A549 (cell line): ENCODE results near the gene LRRC4C. TPM values are rescaled to one million over a fixed set of nuclear protein-coding genes. Genes with fewer than 3 reads are reported as not detected.
"Not testable (repeated sequence)": the region's sequence is repeated elsewhere in the genome, so short reads cannot be mapped to it uniquely, and the experiment has no call there.

Source experiments
- ATAC-seq, 2 experiments: fragments of 200-7000 bp in 1 of 2; fragments of >200 bp in 1 of 2; cut with Nextera tagmentation in 1 of 2; cut with Tn5 transposase in 1 of 2; 3 replicates each; pipeline versions ENCODE4 v1.8.0 to v1.9.1; 2018 to 2020; ENCODE audit warnings: mild to moderate bottlenecking in 1 of 2, moderate library complexity in 1 of 2
- CTCF ChIA-PET: fragments of 300-600 bp; sonication (Branson Sonifier 250); formaldehyde crosslinking; extraction: SDS; loops from one replicate; lab custom pipeline; 2021; ENCODE audit warnings: antibody characterized with exemption, inconsistent platforms; lab: Yijun Ruan, JAX
- POLR2A ChIA-PET: fragments of 350-600 bp; formaldehyde crosslinking; extraction: SDS; loops from one replicate; lab custom pipeline; 2021; ENCODE audit warnings: antibody characterized with exemption, inconsistent platforms; lab: Yijun Ruan, JAX
- DNase-seq, 2 experiments: peaks; one replicate each; pipeline versions ENCODE4 v3.0.0 to v3.0.0-alpha.2; 2011 to 2016; ENCODE audit warnings: low read depth in 1 of 2, low spot score in 1 of 2
- FAIRE-seq: peaks from 2 replicates; lab custom pipeline; 2011; peaks lifted over from hg19 to GRCh38; lab: Jason Lieb, UNC
- H3K27ac ChIP-seq, 2 experiments: fragments of >200 bp; sonication (Bioruptor Twin); formaldehyde crosslinking; 3 replicates each; pipeline ENCODE4 v1.5.1; 2016 to 2017
- H3K4me1 ChIP-seq: fragments of >200 bp; sonication (Bioruptor Twin); formaldehyde crosslinking; 3 replicates; pipeline ENCODE4 v1.6.1; 2016
- H3K4me2 ChIP-seq: fragments of >200 bp; sonication (Bioruptor Twin); formaldehyde crosslinking; 3 replicates; pipeline ENCODE4 v1.6.1; 2016
- H3K4me3 ChIP-seq: fragments of >200 bp; sonication (Bioruptor Twin); formaldehyde crosslinking; 3 replicates; pipeline ENCODE4 v1.5.1; 2016
- H3K9me3 ChIP-seq: fragments of >200 bp; sonication (Bioruptor Twin); formaldehyde crosslinking; 3 replicates; pipeline ENCODE4 v1.6.1; 2016
- ATOH8 ChIP-seq: fragments of 250-450 bp; sonication (Bioruptor Pico); IDR thresholded peaks from 2 replicates; pipeline ENCODE4 v1.5.0; 2020; ENCODE audit warnings: low read depth, mild to moderate bottlenecking, moderate library complexity
- BCL3 ChIP-seq: fragments of >200 bp; sonication (Bioruptor Twin); formaldehyde crosslinking; IDR thresholded peaks from 3 replicates; pipeline ENCODE4 v1.6.1; 2016
- BHLHE40 ChIP-seq: IDR thresholded peaks from 2 replicates; pipeline ENCODE4 v1.6.1; 2012; ENCODE audit warnings: low read depth, low read length, inconsistent platforms
- CEBPB ChIP-seq, 2 experiments: fragments of >200 bp in 1 of 2; sonication (Bioruptor Twin) in 1 of 2; formaldehyde crosslinking in 1 of 2; IDR thresholded peaks; 2 replicates each; pipeline ENCODE4 v1.6.1; 2012 to 2016
- CHD2 ChIP-seq: fragments of 150-350 bp; IDR thresholded peaks from 2 replicates; pipeline ENCODE4 v1.6.1; 2014; ENCODE audit warnings: low read length; ENCODE audit not compliant: partially characterized antibody
- E2F6 ChIP-seq: IDR thresholded peaks from 2 replicates; pipeline ENCODE4 v1.6.1; 2012; ENCODE audit warnings: low read depth, borderline replicate concordance
- EHF ChIP-seq: fragments of 250-450 bp; sonication (Bioruptor Pico); IDR thresholded peaks from 2 replicates; pipeline ENCODE4 v1.5.0; 2020; ENCODE audit warnings: mild to moderate bottlenecking
- HES2 ChIP-seq: fragments of >200 bp; sonication (Bioruptor Twin); formaldehyde crosslinking; IDR thresholded peaks from 2 replicates; pipeline ENCODE4 v1.6.1; 2016
- KDM5A ChIP-seq: fragments of 200-600 bp; sonication (generic); IDR thresholded peaks from 2 replicates; pipeline ENCODE4 v1.6.1; 2016; ENCODE audit warnings: antibody characterized with exemption, mild to moderate bottlenecking
- MYC ChIP-seq: IDR thresholded peaks from 2 replicates; pipeline ENCODE4 v1.6.1; 2012; ENCODE audit warnings: mild to moderate bottlenecking, inconsistent platforms, low read length, improper control_type of control experiment, borderline replicate concordance
- NPAS2 ChIP-seq: fragments of 250-450 bp; sonication (Bioruptor Pico); IDR thresholded peaks from 2 replicates; pipeline ENCODE4 v1.8.0; 2022; ENCODE audit warnings: mild to moderate bottlenecking, moderate library complexity, borderline replicate concordance
- NR3C1 ChIP-seq: fragments of >200 bp; sonication (Bioruptor Twin); formaldehyde crosslinking; IDR thresholded peaks from 3 replicates; pipeline ENCODE4 v1.6.1; 2017
- RARB ChIP-seq: fragments of 250-450 bp; sonication (Bioruptor Pico); IDR thresholded peaks from 2 replicates; pipeline ENCODE4 v1.8.0; 2021; ENCODE audit warnings: mild to moderate bottlenecking, moderate library complexity
- REST ChIP-seq: fragments of 200-600 bp; sonication (generic); IDR thresholded peaks from 2 replicates; pipeline ENCODE4 v1.6.1; 2016; ENCODE audit warnings: antibody characterized with exemption, mild to moderate bottlenecking, moderate library complexity
- RNF2 ChIP-seq: fragments of 200-600 bp; sonication (generic); IDR thresholded peaks from 2 replicates; pipeline ENCODE4 v1.6.1; 2016; ENCODE audit warnings: low read depth, mild to moderate bottlenecking, antibody characterized with exemption, moderate library complexity, borderline replicate concordance
- SMC3 ChIP-seq: fragments of >200 bp; sonication (Bioruptor Twin); formaldehyde crosslinking; IDR thresholded peaks from 3 replicates; pipeline ENCODE4 v1.6.1; 2018; ENCODE audit warnings: inconsistent platforms
- SREBF2 ChIP-seq: fragments of 450-650 bp; IDR thresholded peaks from 2 replicates; pipeline ENCODE4 v1.6.1; 2014; ENCODE audit warnings: mild to moderate bottlenecking, moderate library complexity
- TP53 ChIP-seq: fragments of 250-450 bp; sonication (Bioruptor Pico); IDR thresholded peaks from 2 replicates; pipeline ENCODE4 v1.5.0; 2021; ENCODE audit warnings: mild to moderate bottlenecking, moderate library complexity
- WGBS: methylation state at CpG from one replicate; pipeline ENCODE4 v1.1.6; 2017; ENCODE audit errors: missing lambda C conversion rate; 5-methylcytosine and 5-hydroxymethylcytosine counted together
- polyA plus RNA-seq, 4 experiments: library from polyadenylated mRNA; depleted of rRNA in 3 of 4; stranded (reverse); fragments of >200 nt; fragmentation: RNase III in 1 of 4; extraction: RNeasy Plus Mini Kit Qiagen cat#74134 plus additional on column Dnase treatment in 1 of 4; gene quantifications; 2 replicates in 3 of 4; 3 replicates in 1 of 4; pipeline ENCODE4 v1.2.3, GENCODE V29; 2011 to 2017

LRRC4C gene
- polyA plus RNA-seq, 2 of the 4 experiments (the other 2 are of a cell fraction) = not detected

GRCh38 chr11:40168414-40168813, 1291.0 kb downstream of the LRRC4C start:
- no peak for ATAC-seq

DNA sequence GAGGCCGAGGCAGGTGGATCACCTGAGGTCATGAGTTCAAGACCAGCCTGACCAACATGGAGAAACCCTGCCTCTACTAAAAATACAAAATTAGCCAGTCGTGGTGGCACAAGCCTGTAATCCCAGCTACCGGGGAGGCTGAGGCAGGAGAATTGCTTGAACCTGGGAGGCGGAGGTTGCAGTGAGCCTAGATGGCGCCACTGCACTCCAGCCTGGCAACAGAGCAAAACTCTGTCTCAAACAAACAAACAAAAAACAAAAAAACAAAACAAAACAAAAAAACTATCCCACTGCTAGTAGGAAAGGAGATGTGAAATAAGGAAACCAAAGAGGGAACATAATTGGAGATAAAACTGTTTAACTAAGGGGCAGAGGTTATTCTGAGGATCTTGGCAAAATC, 1291.6 kb downstream of the LRRC4C start:
- H3K4me2 ChIP-seq, H3K4me3 ChIP-seq, ATAC-seq, H3K4me1 ChIP-seq, H3K27ac ChIP-seq, FAIRE-seq, H3K9me3 ChIP-seq, CTCF ChIA-PET, DNase-seq, POLR2A ChIA-PET: not testable (repeated sequence)
- WGBS = 17% methylated on average over 5 of the region's 5 CpGs

More at GRCh38 chr11:40168414-40168813, 1291.0 kb downstream of the LRRC4C start:
- TF ChIP-seq SREBF2 (no peak), NPAS2 (CRISPR knock-in tag) (no peak), RNF2 (no peak), CHD2 (no peak), SMC3 (no peak), E2F6 (no peak), BHLHE40 (no peak), EHF (no peak), REST (no peak), KDM5A (no peak), ATOH8 (CRISPR knock-in tag) (no peak), MYC (no peak), RARB (no peak), HES2 (no peak), CEBPB (IDR thresholded peaks at IDR 0.05) (no peak), NR3C1 (no peak), BCL3 (no peak), TP53 (CRISPR knock-in tag) (no peak)
- POLR2A ChIA-PET = no interaction called here
- Histone ChIP-seq H3K4me3 (no peak overlapping the region), H3K4me2 (no peak overlapping the region), H3K9me3 (no peaks in the 10 kb centered on the region), H3K27ac (no peak overlapping the region), H3K4me1 (no peaks in the 10 kb centered on the region)
- CTCF ChIA-PET = no interaction called here
- FAIRE-seq (no peak), DNase-seq (no peak)
- 0% methylated on average over 1 of the region's 1 CpG for WGBS
